SK-N-SH treated with all-trans-retinoic acid at 6 μM for 48 hours (cell line): Measurements from ENCODE around the gene IGLL1.

ENCODE experiments used
- ATAC-seq: fragments of 200-7000 bp; cut with Tn5 transposase; 3 replicates; pipeline ENCODE4 v1.9.1; 2020; ENCODE audit warnings: mild to moderate bottlenecking, moderate library complexity
- ARNTL ChIP-seq: fragments of 450-650 bp; formaldehyde crosslinking; IDR thresholded peaks from 2 replicates; pipeline ENCODE4 v1.5.0; 2020; ENCODE audit warnings: low read depth, mild to moderate bottlenecking, moderate library complexity, borderline replicate concordance
- CREB5 ChIP-seq: fragments of 250-450 bp; sonication (Bioruptor Pico); IDR thresholded peaks from 2 replicates; pipeline ENCODE4 v1.5.1; 2020; ENCODE audit warnings: low read depth, mild to moderate bottlenecking, moderate library complexity
- CSRNP3 ChIP-seq: fragments of 250-450 bp; sonication (Bioruptor Pico); IDR thresholded peaks from 2 replicates; pipeline ENCODE4 v1.5.1; 2021; ENCODE audit warnings: mild to moderate bottlenecking, moderate library complexity
- ESRRG ChIP-seq: fragments of 250-450 bp; sonication (Bioruptor Pico); IDR thresholded peaks from 2 replicates; pipeline ENCODE4 v1.6.1; 2021; ENCODE audit warnings: mild to moderate bottlenecking
- GLIS3 ChIP-seq: fragments of 250-450 bp; sonication (Bioruptor Pico); IDR thresholded peaks from 2 replicates; pipeline ENCODE4 v1.5.0; 2020; ENCODE audit warnings: mild to moderate bottlenecking, moderate library complexity
- ISL1 ChIP-seq: fragments of 250-450 bp; sonication (Bioruptor Pico); IDR thresholded peaks from 2 replicates; pipeline ENCODE4 v2.1.2; 2022; ENCODE audit warnings: mild to moderate bottlenecking, moderate library complexity
- POU6F1 ChIP-seq: fragments of 250-450 bp; sonication (Bioruptor Pico); IDR thresholded peaks from 2 replicates; pipeline ENCODE4 v1.8.0; 2021; ENCODE audit warnings: low read depth, mild to moderate bottlenecking, moderate library complexity, borderline replicate concordance
- PPARA ChIP-seq: fragments of 250-450 bp; sonication (Bioruptor Pico); IDR thresholded peaks from 2 replicates; pipeline ENCODE4 v1.5.0; 2020; ENCODE audit warnings: mild to moderate bottlenecking, borderline replicate concordance
- RARB ChIP-seq: fragments of 250-450 bp; sonication (Bioruptor Pico); IDR thresholded peaks from 2 replicates; pipeline ENCODE4 v1.8.0; 2021; ENCODE audit warnings: mild to moderate bottlenecking, moderate library complexity
- SNAI2 ChIP-seq: fragments of 250-450 bp; sonication (Bioruptor Pico); IDR thresholded peaks from 2 replicates; pipeline ENCODE4 v1.5.0; 2020; ENCODE audit warnings: mild to moderate bottlenecking, moderate library complexity
- TCF4 ChIP-seq: fragments of 250-450 bp; sonication (Bioruptor Pico); IDR thresholded peaks from 2 replicates; pipeline ENCODE4 v1.8.0; 2021; ENCODE audit warnings: mild to moderate bottlenecking, moderate library complexity, borderline replicate concordance
- TOX ChIP-seq: fragments of 250-450 bp; sonication (Bioruptor Pico); IDR thresholded peaks from 2 replicates; pipeline ENCODE4 v1.8.0; 2021; ENCODE audit warnings: mild to moderate bottlenecking, moderate library complexity, borderline replicate concordance
- ZC3H10 ChIP-seq: fragments of 250-450 bp; sonication (Bioruptor Pico); IDR thresholded peaks from 2 replicates; pipeline ENCODE4 v1.5.1; 2021; ENCODE audit warnings: mild to moderate bottlenecking, moderate library complexity
- ZFP3 ChIP-seq: fragments of 250-450 bp; sonication (Bioruptor Pico); IDR thresholded peaks from 2 replicates; pipeline ENCODE4 v1.5.0; 2020; ENCODE audit warnings: mild to moderate bottlenecking, moderate library complexity
- ZFP30 ChIP-seq: fragments of 450-650 bp; formaldehyde crosslinking; IDR thresholded peaks from 2 replicates; pipeline ENCODE4 v1.5.0; 2022; ENCODE audit warnings: mild to moderate bottlenecking, moderate library complexity
- ZNF565 ChIP-seq: fragments of 450-650 bp; formaldehyde crosslinking; conservative IDR thresholded peaks from 2 replicates; pipeline ENCODE4 v1.5.0; 2020; ENCODE audit warnings: low read depth, mild to moderate bottlenecking, moderate library complexity
- ZNF8 ChIP-seq: fragments of 450-650 bp; formaldehyde crosslinking; IDR thresholded peaks from 2 replicates; pipeline ENCODE4 v1.5.0; 2020; ENCODE audit warnings: mild to moderate bottlenecking, moderate library complexity
- TF ChIP-seq, protein P1 (sequence below): fragments of 250-450 bp; sonication (Bioruptor Pico); IDR thresholded peaks from 2 replicates; pipeline ENCODE4 v1.8.0; 2020; ENCODE audit warnings: mild to moderate bottlenecking, moderate library complexity, borderline replicate concordance
- TF ChIP-seq, protein P2 (sequence below): fragments of 250-450 bp; sonication (Bioruptor Pico); IDR thresholded peaks from 2 replicates; pipeline ENCODE4 v1.5.0; 2020; ENCODE audit warnings: mild to moderate bottlenecking, moderate library complexity

The IGLL1 gene

GRCh38 chr22:23578306-23578705 is 1.8 kb downstream of the IGLL1 start:
- TF ChIP-seq RARB: no peak
- no peak for TF ChIP-seq CSRNP3 (CRISPR knock-in tag)
- no peak for TF ChIP-seq ESRRG (CRISPR knock-in tag)
- TF ChIP-seq GLIS3 (CRISPR knock-in tag): no peak
- no peak for TF ChIP-seq ZFP3
- TF ChIP-seq, protein P1, sequence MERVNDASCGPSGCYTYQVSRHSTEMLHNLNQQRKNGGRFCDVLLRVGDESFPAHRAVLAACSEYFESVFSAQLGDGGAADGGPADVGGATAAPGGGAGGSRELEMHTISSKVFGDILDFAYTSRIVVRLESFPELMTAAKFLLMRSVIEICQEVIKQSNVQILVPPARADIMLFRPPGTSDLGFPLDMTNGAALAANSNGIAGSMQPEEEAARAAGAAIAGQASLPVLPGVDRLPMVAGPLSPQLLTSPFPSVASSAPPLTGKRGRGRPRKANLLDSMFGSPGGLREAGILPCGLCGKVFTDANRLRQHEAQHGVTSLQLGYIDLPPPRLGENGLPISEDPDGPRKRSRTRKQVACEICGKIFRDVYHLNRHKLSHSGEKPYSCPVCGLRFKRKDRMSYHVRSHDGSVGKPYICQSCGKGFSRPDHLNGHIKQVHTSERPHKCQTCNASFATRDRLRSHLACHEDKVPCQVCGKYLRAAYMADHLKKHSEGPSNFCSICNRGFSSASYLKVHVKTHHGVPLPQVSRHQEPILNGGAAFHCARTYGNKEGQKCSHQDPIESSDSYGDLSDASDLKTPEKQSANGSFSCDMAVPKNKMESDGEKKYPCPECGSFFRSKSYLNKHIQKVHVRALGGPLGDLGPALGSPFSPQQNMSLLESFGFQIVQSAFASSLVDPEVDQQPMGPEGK (CRISPR knock-in tag): no peak
- TF ChIP-seq SNAI2 (CRISPR knock-in tag): no peak
- TF ChIP-seq TOX: no peak
- TF ChIP-seq CREB5 (CRISPR knock-in tag): no peak
- TF ChIP-seq ARNTL: no peak
- TF ChIP-seq, protein P2, sequence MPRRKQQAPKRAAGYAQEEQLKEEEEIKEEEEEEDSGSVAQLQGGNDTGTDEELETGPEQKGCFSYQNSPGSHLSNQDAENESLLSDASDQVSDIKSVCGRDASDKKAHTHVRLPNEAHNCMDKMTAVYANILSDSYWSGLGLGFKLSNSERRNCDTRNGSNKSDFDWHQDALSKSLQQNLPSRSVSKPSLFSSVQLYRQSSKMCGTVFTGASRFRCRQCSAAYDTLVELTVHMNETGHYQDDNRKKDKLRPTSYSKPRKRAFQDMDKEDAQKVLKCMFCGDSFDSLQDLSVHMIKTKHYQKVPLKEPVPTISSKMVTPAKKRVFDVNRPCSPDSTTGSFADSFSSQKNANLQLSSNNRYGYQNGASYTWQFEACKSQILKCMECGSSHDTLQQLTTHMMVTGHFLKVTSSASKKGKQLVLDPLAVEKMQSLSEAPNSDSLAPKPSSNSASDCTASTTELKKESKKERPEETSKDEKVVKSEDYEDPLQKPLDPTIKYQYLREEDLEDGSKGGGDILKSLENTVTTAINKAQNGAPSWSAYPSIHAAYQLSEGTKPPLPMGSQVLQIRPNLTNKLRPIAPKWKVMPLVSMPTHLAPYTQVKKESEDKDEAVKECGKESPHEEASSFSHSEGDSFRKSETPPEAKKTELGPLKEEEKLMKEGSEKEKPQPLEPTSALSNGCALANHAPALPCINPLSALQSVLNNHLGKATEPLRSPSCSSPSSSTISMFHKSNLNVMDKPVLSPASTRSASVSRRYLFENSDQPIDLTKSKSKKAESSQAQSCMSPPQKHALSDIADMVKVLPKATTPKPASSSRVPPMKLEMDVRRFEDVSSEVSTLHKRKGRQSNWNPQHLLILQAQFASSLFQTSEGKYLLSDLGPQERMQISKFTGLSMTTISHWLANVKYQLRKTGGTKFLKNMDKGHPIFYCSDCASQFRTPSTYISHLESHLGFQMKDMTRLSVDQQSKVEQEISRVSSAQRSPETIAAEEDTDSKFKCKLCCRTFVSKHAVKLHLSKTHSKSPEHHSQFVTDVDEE (CRISPR knock-in tag): no peak
- no peak for ATAC-seq

- TF ChIP-seq TOX (no peak), CSRNP3 (CRISPR knock-in tag) (no peak), ZFP30 (CRISPR knock-in tag) (no peak), TCF4 (no peak), ISL1 (CRISPR knock-in tag) (no peak), SNAI2 (CRISPR knock-in tag) (no peak)
- TF ChIP-seq, protein P1 (CRISPR knock-in tag): no peak
- TF ChIP-seq, protein P2 (CRISPR knock-in tag): no peak
- no peak for ATAC-seq
These were observed 3.4 kb downstream of the IGLL1 start for GRCh38 chr22:23576681-23577080.

- TF ChIP-seq ARNTL (no peak), ZNF565 (CRISPR knock-in tag) (no peak), GLIS3 (CRISPR knock-in tag) (no peak), ZNF8 (CRISPR knock-in tag) (no peak), ISL1 (CRISPR knock-in tag) (no peak), TCF4 (no peak), PPARA (CRISPR knock-in tag) (no peak), POU6F1 (CRISPR knock-in tag) (no peak), ZFP30 (CRISPR knock-in tag) (no peak), TOX (no peak), ZC3H10 (CRISPR knock-in tag) (no peak)
- TF ChIP-seq, protein P1 (CRISPR knock-in tag): no peak
- no peak for ATAC-seq
These were observed 4.5 kb downstream of the IGLL1 start for GRCh38 chr22:23575601-23576000.
